ENCODE data around the gene SYNM.

DNA sequence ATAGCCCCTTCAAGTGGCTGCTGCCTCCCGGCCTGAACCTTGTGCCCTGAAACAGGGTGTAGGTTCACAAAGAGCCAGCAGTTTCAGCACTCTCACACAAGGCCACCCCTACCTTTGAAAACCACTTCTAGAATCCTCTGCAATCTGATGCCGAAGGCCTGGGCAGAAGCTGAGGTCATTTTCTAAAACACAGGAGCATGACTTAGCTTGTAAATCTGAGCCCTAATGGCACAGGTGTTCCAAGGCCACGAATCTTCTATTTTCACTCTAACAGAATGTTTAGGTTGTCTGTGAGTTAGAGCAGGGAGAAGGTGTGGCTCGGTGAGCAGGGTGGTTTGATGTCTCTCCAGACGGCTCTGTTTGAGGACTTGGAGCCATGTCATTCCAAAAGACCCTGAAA lies 62.3 kb downstream of the SYNM start:
- TF ChIP-seq POLR2A (IDR thresholded peaks at IDR 0.05; ENCODE audit: low read depth, low read length) (no peak), POLR2AphosphoS5 (IDR thresholded peaks at IDR 0.05; ENCODE audit: low read depth, low read length) (no peak)
